ENCODE data around the gene IL13.

IL13 gene

DNA sequence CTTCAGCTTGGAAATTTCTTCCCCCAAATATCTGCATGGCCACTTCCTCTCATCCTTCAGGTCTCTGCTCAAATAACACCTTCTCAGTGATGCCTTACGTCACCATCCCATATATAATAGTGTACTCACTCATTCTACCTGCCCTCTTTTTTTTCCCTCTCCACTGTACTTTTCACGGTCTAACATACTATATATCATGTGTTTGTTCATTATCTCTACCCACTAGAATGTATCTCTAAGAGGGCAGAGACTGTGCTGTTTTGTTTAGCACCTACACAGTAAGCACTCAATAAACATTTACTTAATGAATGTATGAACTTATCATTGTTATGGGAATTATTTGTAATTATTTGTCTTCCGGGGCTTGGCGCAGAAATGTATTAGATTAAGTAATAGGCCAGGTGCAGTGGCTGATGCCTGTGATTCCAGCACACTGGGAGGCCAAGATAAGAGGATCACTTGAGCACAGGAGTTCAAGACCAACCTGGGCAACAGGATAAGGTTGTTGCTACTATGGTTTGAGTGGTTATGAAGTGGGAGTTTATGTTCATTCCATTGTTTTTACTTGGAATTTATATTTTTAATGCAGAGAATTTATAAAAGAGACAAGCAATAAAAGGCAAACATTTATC lies 6.0 kb upstream of the IL13 start:
- DNase-seq = peak in 1 of 42 donors; percentile 20
- intact Hi-C loops (cut with DNase I) = no loop called here

GRCh38 chr5:132653716-132654115 lies 4.3 kb upstream of the IL13 start:
- intact Hi-C loops (cut with DNase I) = no loop called here
- peak in 2 of 42 donors; percentile 11 to 38 for DNase-seq

DNA sequence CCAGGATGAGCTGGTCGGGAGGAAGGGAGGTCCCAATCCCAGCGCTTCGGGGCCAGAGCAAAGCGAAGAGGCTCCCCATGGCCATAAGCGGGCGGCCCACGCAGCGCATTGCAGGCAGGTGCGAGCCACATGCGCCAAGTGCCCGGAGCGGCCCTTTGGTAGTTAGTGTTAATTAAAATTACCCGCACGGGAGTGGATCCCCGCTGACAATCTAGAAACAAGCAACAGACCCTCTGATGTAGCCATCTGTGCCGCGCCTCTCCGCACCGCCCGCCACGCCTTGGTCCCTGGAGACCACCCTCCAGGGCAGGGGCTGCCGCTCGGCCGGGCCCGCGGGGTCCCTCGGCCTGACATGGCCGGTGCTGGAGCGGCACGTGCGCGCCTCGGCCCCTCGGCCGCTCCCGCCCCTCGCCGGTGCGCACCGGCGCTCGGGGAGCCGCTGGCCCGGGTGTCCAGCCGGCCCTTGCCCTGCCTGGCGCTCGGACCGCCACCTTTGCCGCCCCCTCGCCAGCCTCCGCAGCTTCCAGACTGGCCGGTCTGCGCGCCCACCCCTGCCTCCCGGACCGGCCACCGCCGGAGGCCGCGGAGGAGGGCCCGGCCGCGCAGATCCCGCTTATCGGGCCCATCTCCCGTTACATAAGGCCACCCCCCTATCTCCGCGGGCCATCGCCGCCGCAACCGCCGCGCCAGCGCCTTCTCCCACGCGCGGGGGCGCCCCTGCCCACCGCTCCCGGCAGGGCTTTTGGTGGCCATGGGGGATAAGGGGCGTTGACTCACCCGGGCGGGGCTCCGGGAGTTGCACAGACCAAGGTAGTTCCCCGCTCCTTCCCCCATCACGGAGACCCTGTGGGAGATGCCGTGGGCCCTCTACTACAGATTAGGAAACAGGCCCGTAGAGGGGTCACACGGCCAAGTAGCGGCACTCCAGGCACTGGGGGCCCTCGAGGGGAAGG lies 1.9 kb upstream of the IL13 start:
- intact Hi-C loops (cut with DNase I) = no loop called here
- peak in 35 of 42 donors; percentile 22 to 73 (median 44) for DNase-seq

DNA sequence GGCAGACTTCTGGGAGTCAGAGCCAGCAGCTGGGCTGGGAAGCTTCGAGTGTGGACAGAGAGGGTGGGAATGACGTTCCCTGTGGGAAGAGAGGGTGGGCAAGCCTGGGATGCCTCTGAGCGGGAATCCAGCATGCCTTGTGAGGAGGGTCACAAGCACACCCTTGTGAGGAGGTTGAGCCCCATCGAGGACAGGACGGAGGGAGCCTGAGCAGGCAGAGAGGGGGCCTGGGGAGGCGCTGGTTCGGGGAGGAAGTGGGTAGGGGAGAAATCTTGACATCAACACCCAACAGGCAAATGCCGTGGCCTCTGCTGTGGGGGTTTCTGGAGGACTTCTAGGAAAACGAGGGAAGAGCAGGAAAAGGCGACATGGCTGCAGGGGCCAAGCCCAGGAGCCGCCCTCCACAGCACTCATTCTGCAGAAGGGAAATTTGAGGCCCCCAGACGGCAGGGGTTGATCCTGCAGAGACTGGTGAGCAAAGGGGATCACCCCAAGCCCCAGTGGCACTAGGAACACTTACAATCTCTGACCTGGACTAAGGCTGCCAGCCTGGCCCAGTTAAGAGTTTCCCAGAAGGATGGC lies 1.1 kb upstream of the IL13 start:
- intact Hi-C loops (cut with DNase I) = no loop called here
- peak in 3 of 42 donors; percentile 12 to 22 (median 14) for DNase-seq

- intact Hi-C loops (cut with DNase I) = no loop called here
- DNase-seq = peak in 7 of 42 donors; percentile 16 to 58 (median 24)
Measured at GRCh38 chr5:132658381-132659302, 669 bp downstream of the IL13 start.

- intact Hi-C loops (cut with DNase I) = no loop called here
- DNase-seq = peak in 2 of 42 donors; percentile 10 to 39
Measured at GRCh38 chr5:132659598-132660493, 1.9 kb downstream of the IL13 start.

DNA sequence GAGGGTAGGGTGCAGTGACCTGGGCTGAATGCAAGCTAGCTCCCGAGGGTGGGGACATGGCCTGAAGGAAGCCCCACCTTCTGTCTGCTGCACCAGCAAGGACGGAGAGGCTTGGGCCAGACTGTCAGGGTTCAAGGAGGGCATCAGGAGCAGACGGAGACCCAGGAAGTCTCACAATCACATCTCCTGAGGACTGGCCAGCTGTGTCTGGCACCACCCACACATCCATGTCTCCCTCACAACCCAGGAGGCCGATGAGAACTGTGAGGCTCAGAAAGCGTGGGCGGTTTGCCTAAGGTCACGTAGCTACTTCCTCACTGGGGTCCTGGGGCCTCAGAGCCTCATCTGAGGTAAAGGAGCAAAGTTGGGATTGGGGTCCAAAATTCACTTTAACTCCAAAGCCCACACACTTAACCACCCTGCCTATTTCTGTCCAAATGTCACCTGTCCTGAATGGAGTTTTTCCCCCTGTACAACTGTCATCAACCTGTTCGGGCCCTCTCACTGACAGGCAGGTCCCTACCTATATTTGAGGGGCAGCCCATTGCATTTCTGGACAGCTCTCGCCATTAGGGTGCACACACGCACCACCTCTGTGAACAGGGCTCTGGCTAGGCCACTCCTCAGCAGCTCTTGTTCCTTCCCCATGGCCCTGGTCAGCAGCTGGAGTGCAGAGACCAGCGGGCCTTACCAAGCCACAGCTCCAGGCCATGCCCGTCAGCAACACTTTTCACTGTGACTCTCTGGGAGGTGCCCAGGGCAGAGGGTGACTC lies 3.4 kb downstream of the IL13 start:
- DNase-seq = no peak
- intact Hi-C loops (cut with DNase I) = no loop called here

DNA sequence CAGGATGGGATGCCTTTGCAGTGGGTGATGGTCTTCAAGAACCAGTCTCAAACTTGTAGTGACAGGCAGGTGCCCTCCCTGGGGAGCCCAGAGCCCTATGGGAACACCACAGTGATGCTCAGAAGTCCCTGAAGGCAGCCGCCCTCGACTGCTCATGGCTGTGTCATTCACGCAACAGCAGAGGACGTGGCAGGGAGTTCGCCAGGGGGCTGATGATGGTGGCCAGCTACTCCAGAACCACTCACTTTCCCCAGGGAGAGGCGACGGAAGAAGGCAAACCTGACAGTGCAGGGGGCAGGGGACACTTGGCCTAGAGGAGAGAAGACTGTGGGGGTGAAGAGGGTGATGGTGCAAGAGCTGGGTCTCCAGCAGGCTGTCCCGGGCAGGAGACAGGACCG lies 4.0 kb downstream of the IL13 start:
- DNase-seq = no peak
- intact Hi-C loops (cut with DNase I) = no loop called here

- no peak for DNase-seq
- intact Hi-C loops (cut with DNase I) = no loop called here
Measured at GRCh38 chr5:132662925-132663770, 5.2 kb downstream of the IL13 start.

- no peak for DNase-seq
- intact Hi-C loops (cut with DNase I) = no loop called here
Measured at GRCh38 chr5:132663771-132664695, 6.1 kb downstream of the IL13 start.

- intact Hi-C loops (cut with DNase I) = no loop called here
- no peak for DNase-seq
Measured at GRCh38 chr5:132664696-132665209, 6.8 kb downstream of the IL13 start.

- intact Hi-C loops (cut with DNase I) = no loop called here
- DNase-seq = no peak
Measured at GRCh38 chr5:132665574-132666080, 7.7 kb downstream of the IL13 start.

DNA sequence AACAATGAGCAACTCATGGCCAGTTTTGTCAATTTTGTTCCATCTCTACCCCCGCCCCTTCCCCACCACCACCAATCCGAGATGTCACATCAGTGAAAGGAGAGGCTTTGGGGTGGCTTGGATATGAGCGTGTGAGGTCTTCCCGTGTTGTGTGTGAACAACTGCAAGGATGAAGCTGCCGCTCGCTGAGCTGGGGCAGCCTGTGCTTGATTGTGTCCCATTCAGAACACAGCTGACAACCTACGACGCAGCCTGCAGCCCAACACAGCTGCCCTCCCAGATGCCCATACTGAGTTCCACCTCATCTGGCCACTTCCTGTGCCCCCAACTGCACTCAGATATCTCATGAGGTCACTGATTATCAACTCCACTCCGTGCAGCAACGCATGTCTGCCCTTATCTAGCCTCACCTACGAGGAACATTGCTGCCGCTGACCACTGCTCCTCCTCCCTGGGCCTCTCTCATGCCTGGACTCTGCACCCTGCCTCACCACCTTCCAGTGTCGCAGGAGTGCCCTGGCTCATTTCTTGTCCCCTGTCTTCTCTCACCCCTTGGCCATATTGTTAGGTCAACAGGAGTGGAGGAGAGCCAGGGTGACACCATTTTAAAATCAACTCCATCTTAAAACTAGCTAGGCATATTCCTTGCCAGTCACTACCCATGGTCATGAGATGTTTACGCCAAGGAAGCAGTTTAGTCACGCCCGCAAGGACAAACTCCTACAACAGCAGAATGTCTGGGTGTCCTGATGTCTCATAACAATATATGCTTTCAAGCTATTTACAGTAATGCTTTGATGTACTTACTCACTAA lies 8.5 kb downstream of the IL13 start:
- intact Hi-C loops (cut with DNase I) = no loop called here
- no peak for DNase-seq

- no peak for DNase-seq
- intact Hi-C loops (cut with DNase I) = no loop called here
Measured at GRCh38 chr5:132667309-132667708, 9.3 kb downstream of the IL13 start.
